Measurements from ENCODE around the gene LILRB1.
"Not testable (repeated sequence)": the region's sequence is repeated elsewhere in the genome, so short reads cannot be mapped to it uniquely, and the experiment has no call there.

Gene LILRB1

DNA sequence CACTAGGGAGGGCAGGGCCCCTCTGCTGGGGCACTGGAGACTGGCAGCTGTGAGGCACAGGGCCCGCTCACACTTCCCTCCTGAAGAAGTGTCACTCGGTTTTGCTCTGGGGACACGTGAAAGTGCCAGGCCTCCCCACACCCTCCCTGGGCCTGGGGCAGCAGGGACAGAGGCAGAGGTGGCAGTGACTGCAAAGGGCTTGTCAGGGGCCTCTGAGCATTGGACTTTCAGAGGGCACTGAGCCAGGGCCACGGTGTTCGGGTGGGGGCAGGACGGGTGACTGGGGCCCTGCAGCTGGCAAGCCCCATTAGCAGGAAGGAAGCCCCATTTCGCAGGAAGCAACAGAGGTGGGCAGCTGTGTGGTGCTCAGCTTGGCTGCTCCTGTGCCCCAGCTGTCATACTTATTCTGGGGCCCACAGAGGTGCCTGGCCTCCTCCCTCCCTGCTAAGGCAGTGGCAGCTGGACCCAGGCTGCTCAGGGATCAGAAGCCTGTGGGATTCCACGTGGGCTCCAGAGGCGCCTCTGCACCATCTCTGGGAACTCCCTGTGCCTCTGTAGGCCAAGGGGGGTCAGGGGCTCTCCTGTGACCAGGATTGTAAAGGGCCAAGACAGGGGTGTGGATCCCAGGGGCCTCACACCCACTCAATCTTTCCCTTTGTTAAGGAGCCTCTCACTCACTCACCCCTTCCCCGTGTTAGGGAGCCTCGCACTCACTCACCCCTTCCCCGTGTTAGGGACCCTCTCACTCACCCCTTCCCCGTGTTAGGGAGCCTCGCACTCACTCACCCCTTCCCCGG, 5.2 kb upstream of the LILRB1 start:
- peak; percentile 55 for DNase-seq

DNA sequence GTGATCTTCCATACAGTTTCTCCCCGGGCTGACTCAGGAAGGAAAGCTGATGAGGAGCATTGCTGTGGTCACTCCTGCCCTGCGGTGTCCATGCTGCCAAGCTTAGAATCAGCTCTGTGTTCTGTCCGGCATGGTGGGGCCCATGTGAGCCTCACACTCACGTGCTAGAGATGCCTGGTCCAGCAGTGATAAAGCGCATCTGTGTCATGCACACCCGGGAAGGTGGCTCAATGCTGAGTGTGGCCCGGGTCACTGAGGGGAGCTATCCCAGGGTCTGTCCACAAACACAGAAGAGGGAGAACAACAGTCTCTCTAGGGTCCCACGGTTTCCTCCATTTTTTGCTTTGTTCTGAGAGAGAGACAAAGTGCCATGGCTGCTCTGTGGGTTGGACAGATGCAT, 3.5 kb upstream of the LILRB1 start:
- DNase-seq = no peak

DNA sequence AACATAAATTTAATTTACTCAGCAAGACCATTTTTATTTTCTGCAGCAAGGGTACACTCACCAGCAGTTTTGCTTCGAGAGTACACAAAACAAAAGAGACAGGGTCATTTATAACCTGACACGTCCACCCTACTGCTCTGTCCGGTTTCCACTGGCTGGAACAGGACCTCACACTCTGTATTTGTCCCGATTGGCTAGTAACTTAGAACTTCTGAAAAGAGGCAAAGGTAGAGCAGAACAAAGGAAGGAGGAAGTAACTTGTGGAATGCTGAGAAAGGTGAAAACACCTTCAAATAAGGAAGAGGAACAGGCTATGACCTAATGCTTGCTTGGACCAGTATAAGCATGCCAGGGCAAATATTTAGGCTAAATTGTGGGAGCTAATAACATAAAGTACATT, 2.4 kb upstream of the LILRB1 start:
- not testable (repeated sequence) for DNase-seq

DNA sequence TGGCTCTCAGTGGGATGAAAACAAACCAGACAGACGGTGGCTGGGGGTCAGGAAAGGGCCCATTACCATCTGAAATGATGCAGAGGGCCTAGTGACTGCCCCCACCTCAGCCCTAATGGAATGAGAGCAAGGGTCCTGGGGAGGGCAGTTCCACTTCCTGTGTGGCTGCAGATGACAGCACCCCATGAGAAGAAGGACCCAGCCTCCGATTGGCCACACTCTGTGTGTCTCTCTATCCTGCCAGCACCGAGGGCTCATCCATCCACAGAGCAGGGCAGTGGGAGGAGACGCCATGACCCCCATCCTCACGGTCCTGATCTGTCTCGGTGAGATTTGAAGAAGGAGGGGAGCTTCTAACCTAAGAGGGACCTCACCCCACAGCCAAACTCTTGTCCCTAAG, 498 bp downstream of the LILRB1 start:
- DNase-seq = no peak

DNA sequence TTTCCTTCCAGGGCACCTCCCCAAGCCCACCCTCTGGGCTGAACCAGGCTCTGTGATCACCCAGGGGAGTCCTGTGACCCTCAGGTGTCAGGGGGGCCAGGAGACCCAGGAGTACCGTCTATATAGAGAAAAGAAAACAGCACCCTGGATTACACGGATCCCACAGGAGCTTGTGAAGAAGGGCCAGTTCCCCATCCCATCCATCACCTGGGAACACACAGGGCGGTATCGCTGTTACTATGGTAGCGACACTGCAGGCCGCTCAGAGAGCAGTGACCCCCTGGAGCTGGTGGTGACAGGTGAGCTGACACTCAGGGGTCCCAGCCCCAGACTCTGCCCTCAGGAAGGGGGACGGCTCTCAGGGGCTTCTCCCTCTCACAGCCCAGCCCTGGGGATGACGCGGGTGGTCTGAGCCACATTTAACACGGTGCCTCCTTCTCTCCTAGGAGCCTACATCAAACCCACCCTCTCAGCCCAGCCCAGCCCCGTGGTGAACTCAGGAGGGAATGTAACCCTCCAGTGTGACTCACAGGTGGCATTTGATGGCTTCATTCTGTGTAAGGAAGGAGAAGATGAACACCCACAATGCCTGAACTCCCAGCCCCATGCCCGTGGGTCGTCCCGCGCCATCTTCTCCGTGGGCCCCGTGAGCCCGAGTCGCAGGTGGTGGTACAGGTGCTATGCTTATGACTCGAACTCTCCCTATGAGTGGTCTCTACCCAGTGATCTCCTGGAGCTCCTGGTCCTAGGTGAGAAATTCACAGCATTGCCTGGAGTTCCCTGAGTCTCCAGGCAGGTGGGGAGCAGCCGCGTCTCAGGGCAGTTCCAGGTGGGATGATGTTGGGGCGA, 1.4 kb downstream of the LILRB1 start:
- DNase-seq = not testable (repeated sequence)

DNA sequence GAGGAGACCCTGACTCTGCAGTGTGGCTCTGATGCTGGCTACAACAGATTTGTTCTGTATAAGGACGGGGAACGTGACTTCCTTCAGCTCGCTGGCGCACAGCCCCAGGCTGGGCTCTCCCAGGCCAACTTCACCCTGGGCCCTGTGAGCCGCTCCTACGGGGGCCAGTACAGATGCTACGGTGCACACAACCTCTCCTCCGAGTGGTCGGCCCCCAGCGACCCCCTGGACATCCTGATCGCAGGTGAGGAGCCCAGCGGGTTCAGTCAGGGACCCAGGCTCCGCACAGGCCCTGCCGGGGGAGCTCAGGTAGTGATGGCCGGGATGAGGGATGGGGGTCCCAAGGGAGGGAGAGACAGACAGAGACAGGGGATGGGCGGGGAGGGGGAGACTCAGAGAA, 2.2 kb downstream of the LILRB1 start:
- not testable (repeated sequence) for DNase-seq

DNA sequence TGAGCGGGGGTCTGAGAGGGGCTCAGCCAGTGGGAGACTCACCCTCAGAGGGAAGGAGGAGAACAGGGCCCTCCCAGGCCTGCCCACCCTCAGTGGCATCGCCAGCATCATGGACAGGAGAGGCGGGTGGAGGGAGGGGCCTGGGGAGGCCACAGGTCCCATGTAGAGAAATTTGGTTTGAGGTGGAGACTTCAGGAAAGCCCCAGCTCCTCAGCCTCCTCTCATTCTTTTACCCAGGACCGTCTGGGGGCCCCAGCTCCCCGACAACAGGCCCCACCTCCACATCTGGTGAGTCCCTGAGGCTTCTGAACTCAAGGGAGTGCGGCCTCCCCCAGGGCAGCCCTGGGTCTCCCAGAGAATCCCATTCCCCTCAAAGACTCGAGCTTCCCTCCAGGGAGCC, 3.1 kb downstream of the LILRB1 start:
- DNase-seq = no peak

DNA sequence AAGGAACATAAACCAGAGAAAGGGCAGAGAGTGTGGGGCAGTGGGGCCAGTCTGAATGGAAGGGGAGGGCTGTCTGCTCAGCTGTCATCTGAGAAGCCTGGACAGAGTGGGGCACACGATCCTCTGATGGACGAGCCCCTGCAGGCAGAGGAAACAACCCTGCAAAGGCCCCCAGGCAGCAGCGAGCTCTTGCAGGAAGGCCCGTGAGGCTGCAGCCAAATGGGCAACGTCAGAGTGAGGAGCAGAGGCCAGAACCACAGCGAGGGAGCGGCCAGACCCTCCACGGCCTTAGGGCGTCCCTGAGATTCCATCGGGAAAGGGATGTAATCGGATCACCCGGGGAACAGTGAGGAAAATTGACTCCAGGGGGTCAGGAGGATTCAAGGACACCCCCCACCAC, 5.8 kb downstream of the LILRB1 start:
- not testable (repeated sequence) for DNase-seq

DNA sequence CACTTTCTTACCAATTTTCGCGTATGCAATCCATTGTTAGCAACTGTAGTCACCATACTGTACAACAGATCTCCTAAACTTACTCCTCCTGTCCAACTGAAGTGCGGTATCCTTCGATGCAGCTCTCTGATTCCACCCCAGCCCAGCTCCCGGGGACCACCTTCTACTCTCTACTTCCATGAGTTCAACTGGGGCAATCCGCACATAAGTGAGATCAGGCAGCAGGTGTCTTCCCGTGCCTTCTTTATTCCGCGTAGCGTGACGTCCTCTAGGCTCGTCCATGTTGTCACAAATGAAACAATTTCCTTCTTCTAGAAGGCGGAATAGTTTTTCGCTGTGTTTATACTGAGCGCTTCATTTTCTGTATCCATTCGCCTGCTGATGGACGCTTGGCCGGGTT, 8.4 kb downstream of the LILRB1 start:
- DNase-seq = no peak

DNA sequence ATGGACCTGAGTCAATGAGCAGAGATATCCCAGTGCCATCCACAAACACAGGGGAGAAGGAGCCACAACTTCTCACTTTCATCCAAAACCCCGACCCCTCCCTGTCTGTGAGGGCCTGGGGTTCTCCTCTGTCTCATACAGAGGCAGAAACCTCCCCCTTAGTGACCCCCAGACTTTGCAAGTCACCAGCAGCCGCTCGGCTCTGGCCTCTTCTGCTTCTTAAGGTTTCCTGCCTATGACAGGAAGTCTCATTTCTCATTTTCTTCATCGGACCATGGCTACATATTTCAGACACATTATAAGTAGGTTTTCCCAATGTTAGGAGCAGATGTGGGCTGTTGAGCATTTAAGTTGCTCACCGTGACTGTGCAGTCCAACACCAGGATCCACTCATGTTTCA, 12.7 kb downstream of the LILRB1 start:
- peak; percentile 30 for DNase-seq

DNA sequence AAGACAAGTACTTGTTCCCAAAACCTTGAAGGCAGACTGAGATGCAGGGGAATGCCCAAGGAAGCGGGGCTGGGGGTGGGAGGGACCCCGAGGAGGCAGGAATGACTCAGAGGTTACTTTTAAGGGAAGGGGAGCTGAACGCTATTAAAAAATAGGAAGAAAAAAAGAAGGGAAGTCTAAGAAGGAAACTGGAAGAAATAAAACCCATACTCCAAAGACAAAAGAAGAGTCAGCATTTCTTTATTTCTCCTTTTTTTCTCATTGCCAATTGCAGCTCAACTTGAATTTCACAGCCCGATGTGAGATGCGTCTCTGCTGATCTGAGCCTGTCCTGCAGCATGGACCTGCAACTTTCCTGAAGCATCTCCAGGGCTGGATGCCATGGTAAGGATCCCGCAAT, 13.3 kb downstream of the LILRB1 start:
- peak; percentile 26 for DNase-seq

DNA sequence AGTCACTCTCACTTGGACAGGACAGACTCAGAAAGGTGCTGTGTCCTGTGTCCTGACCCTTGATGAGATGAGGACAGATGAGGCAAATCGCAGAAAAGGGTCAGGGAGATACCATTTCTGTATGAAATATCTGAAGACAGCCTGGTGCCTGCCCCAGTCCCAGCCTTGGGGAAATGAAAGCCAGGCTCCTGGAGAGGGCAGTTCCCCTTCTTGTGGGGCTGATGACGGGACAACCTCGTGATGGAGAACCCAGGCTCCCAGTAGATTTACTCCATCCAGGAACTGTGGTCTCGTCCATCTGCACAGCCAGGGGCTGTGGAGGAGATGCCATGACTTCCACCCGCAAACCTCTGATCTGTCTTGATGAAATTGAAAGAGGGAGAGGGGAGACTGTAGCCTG, 13.8 kb downstream of the LILRB1 start:
- peak; percentile 60 for DNase-seq

DNA sequence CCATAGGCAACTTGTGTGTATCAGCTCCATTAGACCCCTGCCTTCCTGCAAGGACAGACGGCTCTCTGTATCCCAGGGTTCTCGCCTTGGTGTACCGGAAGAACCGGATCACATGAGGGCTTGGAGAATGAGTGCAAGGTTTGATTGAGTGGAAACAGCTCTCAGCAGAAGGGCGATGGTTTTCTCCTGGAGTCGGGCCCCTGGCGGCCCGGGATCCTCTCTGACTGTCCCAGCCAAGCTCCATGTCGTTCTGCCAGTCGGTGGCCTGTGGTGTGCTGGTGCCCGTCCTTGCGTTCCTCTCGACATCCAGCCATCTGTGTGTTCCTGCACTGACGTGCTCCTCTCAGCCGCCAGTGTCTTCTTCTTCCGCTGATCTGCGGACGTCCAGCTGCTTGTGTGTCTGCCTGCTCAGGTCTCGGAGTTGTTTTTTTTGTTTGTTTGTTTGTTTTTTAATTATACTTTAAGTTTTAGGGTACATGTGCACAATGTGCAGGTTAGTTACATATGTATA, 16.1 kb downstream of the LILRB1 start:
- no peak for DNase-seq

DNA sequence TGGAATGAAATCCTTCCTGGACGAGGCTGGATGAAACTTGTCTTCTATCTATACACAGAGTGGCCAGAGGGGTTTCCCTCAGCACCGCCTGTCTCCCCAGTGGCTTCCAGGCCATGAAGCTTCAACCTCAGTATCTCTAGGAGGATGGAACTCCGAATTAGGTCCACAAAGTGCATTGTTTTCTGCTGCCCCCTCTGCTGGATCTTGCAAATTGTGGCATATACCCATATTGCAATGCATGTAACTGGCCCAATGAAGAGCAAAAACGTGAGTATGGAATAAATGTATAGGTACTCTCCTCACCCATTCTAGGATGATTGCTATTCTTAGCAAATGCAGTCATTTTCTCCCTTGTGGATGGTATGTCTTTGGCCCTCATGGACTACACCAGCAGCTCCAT, 17.8 kb downstream of the LILRB1 start:
- no peak for DNase-seq

DNA sequence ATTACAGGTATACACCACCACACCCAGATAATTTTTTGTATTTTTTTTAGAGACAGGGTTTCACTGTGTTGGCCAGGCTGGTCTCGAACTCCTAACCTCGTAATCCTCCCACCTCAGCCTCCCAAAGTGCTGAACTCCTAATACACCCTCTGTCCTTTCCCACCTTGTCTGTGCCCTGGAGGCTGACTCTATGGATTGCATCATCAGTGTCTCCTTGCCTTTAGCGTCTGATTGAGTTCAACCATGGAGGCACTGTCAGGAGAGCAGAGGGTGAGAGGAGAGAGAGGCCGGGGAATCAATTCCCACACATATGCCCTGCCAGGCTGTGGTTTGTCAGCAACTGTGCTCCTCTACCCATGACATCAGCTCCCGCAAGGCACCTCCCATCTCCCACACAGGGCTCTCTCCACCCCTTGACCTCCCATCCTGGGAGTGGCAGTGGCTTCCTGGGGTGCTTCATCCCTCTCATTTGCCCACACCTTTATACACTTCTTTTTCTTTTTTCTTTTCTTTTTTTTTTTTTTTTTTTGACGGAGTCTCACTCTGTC, 19.9 kb downstream of the LILRB1 start:
- no peak for DNase-seq

DNA sequence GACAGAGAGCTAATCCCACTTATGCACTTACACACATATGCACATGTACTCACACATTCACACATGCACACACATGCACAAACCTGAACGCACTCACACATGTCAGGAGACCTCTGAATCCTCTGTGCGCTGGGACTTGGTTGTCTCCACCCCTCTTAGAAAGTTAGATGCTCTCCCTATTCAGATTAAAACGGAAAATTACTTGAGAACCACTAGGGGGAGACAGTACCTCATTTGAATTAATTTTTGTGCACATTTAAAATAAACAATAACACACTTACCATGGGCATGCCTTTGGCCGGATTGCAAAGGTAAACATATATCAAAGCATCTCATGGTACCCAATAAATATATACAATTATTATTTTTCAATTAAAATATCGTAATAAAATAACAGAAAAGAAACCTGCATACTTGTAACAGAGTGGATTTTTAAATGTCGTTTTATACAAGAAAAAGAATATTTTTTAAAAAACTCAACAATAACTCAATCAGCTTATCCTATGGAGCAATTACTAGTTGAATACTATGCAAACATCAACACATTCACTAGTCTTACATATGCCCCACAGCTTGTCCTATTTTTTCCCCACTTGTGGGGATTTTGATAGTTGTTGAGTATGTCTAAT, 23.0 kb downstream of the LILRB1 start:
- no peak for DNase-seq

DNA sequence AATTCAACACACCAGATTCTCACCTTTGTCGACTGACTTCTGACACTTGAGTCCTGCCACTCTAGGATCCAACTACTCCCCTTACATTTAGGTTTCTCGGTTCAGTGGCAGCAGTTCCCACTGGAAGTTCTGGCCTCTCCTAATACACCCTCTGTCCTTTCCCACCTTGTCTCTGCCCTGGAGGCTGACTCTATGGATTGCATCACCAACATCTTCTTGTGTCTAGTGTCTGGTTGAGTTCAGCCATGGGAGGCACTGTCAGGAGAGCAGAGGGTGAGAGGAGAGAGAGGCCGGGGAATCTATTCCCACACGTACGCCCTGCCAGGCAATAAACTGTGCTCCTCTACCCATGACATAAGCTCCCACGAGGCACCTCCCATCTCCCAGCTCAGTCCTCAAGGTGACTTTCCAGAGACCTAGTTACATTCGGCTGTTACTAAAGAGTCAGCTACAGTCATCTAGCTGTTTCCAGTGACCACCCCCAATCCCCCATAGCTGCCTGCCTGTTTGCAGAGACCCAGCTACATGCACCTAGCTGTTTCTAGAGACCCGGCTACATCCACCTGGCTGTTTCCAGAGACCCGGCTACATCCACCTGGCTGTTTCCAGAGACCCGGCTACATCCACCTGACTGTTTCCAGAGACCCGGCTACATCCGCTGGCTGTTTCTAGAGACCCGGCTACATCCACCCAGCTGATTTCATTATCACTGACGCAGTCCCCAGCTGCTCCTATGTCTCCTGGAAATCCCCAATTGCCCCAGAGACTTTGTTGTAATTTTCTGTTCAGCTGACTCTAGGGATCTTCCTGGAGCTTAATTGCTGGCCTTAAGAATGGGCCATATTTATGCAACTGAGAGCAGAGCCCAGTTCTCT, 24.4 kb downstream of the LILRB1 start:
- DNase-seq = peak; percentile 17

DNA sequence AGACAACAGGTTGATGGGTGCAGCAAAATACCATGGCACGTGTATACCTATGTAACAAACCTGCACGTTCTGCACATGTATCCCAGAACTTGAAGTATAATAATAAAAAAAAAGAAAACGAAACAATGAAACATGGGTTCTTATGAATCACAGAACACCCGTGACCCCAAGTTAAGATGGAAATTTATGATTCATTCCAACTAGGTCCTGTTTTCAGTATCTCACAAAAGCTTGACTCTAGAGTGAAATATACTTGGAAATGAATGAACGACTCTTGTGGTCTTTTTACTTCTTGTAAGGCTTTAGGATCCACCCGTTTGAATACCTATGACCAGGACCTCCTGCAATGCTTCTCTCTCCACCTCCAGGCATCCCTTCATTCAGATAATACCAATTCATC, 29.0 kb downstream of the LILRB1 start:
- no peak for DNase-seq

DNA sequence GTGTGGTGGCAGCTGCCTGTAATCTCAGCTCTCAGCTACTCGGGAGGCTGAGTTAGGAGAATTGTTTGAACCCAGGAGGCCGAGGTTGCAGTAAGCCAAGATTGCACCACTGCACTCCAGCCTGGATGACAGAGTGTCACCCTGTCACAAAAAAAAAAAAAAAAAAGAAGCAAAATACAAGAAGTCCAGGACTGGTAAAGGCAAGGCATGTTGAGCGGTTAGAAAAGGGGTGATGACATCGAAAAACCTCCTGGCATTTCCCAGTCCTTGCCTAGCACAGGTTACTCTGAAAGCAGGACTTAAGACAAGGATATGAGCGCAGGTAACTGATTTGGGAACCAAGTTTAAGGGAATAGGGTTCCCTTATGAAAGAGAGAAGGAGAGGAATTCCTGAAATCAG, 30.0 kb downstream of the LILRB1 start:
- no peak for DNase-seq

DNA sequence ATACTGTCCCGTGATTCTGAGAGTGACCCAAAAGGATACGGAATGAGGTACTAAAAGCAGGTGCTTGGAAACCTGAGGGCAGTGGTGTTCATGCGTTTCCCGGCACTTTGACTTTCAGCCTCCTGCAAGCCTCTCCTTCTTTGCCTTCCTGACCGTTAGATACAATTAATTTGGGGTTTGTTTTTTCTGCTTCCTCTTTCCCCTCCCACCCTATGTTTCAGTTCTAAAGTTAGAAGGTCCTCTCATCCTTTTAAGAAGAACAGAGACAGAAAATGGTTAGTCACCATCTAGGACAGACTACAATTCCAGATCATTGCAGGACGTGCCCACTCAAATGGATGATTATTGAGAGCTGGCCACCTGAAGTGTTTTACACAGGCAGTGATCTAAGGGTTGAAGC, 30.7 kb downstream of the LILRB1 start:
- DNase-seq = no peak

DNA sequence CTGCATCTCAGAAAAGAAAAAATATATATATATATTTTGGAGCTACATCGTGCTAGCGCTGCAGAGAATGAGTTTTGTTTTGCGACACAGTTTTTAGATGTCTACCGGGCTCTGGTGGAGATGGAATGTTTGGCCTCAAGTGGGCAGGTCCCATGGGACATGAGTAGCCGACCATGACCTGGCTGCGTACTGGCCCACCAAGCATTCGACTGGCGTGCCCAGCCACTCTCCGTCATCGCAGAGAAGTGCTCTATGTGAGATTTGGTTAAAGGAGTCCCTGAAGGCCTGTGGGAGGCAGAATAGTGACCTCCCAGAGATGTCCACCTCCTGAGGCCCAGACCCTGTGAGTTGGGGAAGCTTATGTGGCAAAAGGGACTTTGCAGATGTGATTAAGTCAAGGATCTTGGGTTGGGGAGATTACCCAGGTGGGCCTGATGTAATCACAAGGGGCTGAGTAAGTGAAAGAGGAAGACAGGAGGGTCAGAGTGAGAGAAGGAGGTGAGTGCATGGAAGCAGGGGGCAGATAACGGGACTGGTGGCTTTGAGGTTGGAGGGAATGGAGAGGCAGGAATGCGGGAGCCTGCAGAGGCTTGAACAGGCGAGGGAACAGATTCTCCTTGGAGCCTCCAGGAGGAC, 31.7 kb downstream of the LILRB1 start:
- no peak for DNase-seq

DNA sequence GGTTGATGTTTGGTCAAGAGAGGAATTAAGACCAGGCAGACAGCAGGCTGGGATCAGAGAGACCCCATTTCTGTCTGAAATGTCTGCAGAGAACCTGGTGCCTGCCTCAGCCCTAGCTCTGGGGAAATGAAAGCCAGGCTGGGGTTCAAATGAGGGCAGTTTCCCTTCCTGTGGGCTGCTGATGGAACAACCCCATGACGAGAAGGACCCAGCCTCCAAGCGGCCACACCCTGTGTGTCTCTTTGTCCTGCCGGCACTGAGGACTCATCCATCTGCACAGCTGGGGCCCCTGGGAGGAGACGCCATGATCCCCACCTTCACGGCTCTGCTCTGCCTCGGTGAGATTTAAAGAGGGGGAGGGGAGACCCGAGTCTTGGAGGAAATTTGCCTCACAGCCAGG, 32.4 kb downstream of the LILRB1 start, which contains the start of gene LILRB4:
Gene LILRB4 (plus strand): TSS at position 256 of the 400 bp plus-strand sequence. CDS start 49 bp downstream, at position 305.
- peak; percentile 65 for DNase-seq
